Ishikawa (cell line): ENCODE measurements around the gene PPM1J.

Source experiments
- CEBPB ChIP-seq: IDR thresholded peaks from 2 replicates; pipeline ENCODE4 v1.6.1; 2012
- CREB1 ChIP-seq: IDR thresholded peaks from 2 replicates; pipeline ENCODE4 v1.6.1; 2012; ENCODE audit warnings: low read depth
- EGR1 ChIP-seq: IDR thresholded peaks from 2 replicates; pipeline ENCODE4 v1.6.1; 2012
- EP300 ChIP-seq: IDR thresholded peaks from 2 replicates; pipeline ENCODE4 v1.6.1; 2012; ENCODE audit warnings: borderline replicate concordance
- FOXM1 ChIP-seq: IDR thresholded peaks from 2 replicates; pipeline ENCODE4 v1.6.1; 2012; ENCODE audit warnings: low read depth, borderline replicate concordance
- NFIC ChIP-seq: IDR thresholded peaks from 2 replicates; pipeline ENCODE4 v1.6.1; 2012
- RAD21 ChIP-seq: IDR thresholded peaks from 2 replicates; pipeline ENCODE4 v1.6.1; 2012; ENCODE audit warnings: low read depth
- TAF1 ChIP-seq: IDR thresholded peaks from 2 replicates; pipeline ENCODE4 v1.6.1; 2012; ENCODE audit warnings: low read depth, mild to moderate bottlenecking
- TCF12 ChIP-seq: IDR thresholded peaks from 2 replicates; pipeline ENCODE4 v1.6.1; 2012; ENCODE audit warnings: low read depth
- TEAD4 ChIP-seq: IDR thresholded peaks from 2 replicates; pipeline ENCODE4 v1.6.1; 2012
- YY1 ChIP-seq: IDR thresholded peaks from 2 replicates; pipeline ENCODE4 v1.6.1; 2012; ENCODE audit warnings: low read depth
- ZBTB7A ChIP-seq: IDR thresholded peaks from 2 replicates; pipeline ENCODE4 v1.6.1; 2012; ENCODE audit warnings: low read depth
- TF ChIP-seq, protein P1 (sequence below): IDR thresholded peaks from 2 replicates; pipeline ENCODE4 v1.6.1; 2012
- TF ChIP-seq, protein P2 (sequence below): IDR thresholded peaks from 2 replicates; pipeline ENCODE4 v1.6.1; 2012; ENCODE audit warnings: low read depth, mild to moderate bottlenecking
- TF ChIP-seq, protein P3 (sequence below): IDR thresholded peaks from 2 replicates; pipeline ENCODE4 v1.6.1; 2012

The PPM1J gene

DNA sequence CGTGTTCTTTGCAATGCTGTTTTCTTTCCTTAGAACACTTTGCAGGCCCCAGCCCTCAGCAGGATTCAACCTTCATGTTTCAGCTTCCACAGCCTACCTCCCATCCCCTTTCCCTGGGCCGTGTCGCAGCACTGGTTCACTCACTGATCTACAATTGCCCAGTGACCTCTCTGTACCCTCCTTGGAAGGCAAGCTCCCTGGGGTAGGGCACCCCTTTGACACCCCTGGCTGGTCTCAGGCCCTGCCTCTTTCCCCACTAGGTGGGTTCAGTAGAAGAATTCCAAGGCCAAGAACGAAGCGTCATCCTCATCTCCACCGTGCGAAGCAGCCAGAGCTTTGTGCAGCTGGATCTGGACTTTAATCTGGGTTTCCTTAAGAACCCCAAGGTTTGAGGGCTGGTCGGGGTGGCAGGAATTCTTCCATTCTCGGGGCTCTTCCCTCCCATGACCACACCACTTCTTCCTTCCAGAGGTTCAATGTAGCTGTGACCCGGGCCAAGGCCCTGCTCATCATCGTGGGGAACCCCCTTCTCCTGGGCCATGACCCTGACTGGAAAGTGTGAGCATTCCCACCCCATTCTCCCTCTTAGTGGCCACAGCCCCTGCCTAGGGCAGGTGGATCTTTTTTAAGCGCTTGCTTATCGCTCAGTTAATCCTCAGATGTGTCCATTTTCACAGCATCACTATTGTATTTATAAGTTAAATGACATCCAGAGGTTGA is 15.5 kb downstream of the PPM1J start:
- TF ChIP-seq TAF1 (no peak), CEBPB (no peak), EGR1 (no peak), YY1 (no peak)
- TF ChIP-seq, protein P1, sequence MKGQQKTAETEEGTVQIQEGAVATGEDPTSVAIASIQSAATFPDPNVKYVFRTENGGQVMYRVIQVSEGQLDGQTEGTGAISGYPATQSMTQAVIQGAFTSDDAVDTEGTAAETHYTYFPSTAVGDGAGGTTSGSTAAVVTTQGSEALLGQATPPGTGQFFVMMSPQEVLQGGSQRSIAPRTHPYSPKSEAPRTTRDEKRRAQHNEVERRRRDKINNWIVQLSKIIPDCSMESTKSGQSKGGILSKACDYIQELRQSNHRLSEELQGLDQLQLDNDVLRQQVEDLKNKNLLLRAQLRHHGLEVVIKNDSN, result no peak
- TF ChIP-seq, protein P2, sequence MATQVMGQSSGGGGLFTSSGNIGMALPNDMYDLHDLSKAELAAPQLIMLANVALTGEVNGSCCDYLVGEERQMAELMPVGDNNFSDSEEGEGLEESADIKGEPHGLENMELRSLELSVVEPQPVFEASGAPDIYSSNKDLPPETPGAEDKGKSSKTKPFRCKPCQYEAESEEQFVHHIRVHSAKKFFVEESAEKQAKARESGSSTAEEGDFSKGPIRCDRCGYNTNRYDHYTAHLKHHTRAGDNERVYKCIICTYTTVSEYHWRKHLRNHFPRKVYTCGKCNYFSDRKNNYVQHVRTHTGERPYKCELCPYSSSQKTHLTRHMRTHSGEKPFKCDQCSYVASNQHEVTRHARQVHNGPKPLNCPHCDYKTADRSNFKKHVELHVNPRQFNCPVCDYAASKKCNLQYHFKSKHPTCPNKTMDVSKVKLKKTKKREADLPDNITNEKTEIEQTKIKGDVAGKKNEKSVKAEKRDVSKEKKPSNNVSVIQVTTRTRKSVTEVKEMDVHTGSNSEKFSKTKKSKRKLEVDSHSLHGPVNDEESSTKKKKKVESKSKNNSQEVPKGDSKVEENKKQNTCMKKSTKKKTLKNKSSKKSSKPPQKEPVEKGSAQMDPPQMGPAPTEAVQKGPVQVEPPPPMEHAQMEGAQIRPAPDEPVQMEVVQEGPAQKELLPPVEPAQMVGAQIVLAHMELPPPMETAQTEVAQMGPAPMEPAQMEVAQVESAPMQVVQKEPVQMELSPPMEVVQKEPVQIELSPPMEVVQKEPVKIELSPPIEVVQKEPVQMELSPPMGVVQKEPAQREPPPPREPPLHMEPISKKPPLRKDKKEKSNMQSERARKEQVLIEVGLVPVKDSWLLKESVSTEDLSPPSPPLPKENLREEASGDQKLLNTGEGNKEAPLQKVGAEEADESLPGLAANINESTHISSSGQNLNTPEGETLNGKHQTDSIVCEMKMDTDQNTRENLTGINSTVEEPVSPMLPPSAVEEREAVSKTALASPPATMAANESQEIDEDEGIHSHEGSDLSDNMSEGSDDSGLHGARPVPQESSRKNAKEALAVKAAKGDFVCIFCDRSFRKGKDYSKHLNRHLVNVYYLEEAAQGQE, result no peak

DNA sequence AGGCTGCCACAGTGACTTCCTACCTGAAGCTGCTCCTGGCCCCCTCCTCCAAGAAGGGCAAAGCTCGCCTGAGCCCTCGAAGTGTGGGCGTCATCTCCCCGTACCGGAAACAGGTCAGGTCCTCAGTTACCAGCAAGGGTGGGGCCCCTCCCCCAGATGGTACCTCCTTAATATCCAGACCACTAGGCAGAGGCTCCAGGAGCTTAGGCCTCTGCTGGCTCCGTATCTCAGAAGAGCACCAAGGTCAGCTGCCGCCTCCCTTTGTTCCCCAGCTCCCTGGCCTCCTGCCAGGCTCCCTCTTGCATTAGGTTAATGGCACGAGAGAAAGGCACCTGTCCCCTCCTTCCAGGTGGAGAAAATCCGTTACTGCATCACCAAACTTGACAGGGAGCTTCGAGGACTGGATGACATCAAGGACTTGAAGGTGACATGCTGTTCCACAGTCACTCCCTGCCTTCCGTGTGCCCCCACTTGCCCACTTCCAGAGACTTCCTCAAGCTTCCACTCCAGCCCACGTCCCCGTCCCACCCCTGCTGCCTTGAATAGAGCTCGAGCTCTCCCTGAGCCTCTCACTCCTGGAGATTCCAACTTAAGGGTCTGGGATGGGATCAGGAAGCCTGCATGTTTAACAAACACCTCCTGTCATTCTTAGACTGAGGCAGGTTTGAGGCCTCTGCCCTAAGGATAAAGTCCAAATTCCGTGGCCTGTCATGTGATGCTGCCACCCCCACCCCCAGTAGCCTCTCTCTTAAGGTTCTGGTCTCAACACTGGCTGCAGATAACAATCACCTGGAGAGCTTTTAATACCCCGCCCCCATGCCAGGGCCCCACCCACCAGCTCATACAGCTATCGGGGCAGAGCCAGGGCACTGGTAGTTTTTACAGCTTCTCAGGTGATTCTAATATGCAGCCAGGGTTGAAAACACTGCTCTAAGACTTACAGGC is 16.5 kb downstream of the PPM1J start:
- TF ChIP-seq, protein P1, result peak; percentile 54
- TF ChIP-seq NFIC, result peak; percentile 69
- TF ChIP-seq RAD21, result no peak

DNA sequence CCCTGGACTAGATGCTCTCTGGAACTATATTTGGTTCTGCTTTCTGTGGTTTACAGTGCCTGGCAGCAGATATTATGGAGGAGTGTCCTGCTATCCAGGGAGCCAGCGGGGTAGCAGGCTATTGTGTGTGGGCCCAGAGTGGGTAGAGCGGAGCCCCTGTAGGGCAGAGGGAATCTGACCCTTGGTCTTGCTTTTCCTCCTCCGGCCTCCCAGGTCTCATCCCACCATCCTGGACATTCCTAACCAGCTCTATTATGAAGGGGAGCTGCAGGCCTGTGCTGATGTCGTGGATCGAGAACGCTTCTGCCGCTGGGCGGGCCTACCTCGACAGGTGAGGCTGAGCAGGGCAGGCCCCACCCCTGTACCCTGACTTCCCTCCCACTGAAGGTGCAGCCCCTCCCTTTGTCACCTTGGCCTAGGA is 17.3 kb downstream of the PPM1J start:
- TF ChIP-seq CEBPB, result no peak
- TF ChIP-seq, protein P3, sequence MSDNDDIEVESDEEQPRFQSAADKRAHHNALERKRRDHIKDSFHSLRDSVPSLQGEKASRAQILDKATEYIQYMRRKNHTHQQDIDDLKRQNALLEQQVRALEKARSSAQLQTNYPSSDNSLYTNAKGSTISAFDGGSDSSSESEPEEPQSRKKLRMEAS, result no peak

DNA sequence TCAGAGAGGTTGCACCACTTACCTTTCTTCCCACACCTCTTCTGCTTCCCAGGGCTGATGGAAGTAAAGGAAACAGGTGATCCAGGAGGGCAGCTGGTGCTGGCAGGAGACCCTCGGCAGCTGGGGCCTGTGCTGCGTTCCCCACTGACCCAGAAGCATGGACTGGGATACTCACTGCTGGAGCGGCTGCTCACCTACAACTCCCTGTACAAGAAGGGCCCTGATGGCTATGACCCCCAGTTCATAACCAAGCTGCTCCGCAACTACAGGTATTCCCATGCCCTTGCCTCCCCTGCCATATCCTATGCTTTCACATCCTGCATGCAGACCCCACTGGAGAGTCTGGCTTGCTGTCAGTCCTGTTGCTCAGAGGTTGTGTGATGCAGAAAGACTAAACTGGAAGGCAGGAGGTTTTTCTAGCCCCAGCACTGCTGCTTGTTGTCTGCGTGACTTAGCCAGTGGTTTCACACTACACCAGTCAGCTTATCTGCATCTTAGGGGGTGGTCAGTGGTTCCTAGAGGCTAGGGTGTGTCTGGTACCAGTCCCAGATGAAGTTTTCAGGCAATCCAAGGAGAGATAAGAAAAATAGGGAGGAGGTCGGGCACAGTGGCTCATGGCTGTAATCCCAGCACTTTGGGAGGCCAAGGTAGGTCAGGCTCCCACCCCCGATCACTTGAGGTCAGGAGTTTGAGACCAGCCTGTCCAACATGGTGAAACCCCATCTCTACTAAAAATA is 18.4 kb downstream of the PPM1J start:
- no peak for TF ChIP-seq TAF1
- TF ChIP-seq EP300, result no peak
- TF ChIP-seq CREB1, result no peak
- TF ChIP-seq, protein P2, result no peak
- no peak for TF ChIP-seq ZBTB7A
- no peak for TF ChIP-seq FOXM1
- no peak for TF ChIP-seq TCF12
- TF ChIP-seq NFIC, result no peak
- TF ChIP-seq TEAD4, result no peak
- no peak for TF ChIP-seq YY1
- TF ChIP-seq CEBPB, result no peak
- TF ChIP-seq EGR1, result no peak
- TF ChIP-seq RAD21, result no peak
- TF ChIP-seq, protein P1, result no peak
- TF ChIP-seq, protein P3, result no peak

DNA sequence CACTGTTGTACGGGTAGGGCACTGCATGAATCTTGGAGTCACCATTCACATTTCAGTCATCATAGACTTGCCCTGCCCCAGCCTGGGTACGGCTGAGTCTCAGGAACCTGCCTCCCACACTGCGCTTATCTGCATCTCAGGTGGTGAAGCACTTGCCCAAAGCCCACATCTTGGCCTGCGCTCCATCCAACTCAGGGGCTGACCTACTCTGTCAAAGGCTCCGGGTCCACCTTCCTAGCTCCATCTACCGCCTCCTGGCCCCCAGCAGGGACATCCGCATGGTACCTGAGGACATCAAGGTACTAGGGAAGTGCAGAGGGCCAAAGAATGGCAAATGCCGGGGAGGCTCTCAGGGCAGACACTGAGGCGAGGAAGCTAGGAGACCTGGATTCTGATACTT is 19.9 kb downstream of the PPM1J start:
- TF ChIP-seq YY1 (no peak), ZBTB7A (no peak), FOXM1 (no peak), TEAD4 (no peak), CEBPB (no peak), NFIC (no peak)
- TF ChIP-seq, protein P3, result no peak
- TF ChIP-seq, protein P2, result no peak
- TF ChIP-seq, protein P1, result no peak
